Heart left ventricle (tissue), 16 donors: Measurements from ENCODE around the gene TSSC4. TPM values are rescaled to one million over a fixed set of nuclear protein-coding genes. Genes with fewer than 3 reads are reported as not detected.

ENCODE experiments used
- ATAC-seq, 4 donors: fragments of 200-7000 bp; cut with Tn5 transposase; one replicate each; pipeline ENCODE4 v1.9.1; 2020 to 2022; ENCODE audit warnings: moderate library complexity in 4 of 4, mild to moderate bottlenecking in 3 of 4, moderate number of reproducible peaks in 1 of 4
- DNase-seq, 5 donors: peaks; one replicate each; pipeline ENCODE4 v3.0.0-alpha.2; 2020
- H3K27ac ChIP-seq, 12 donors: fragments of 200-600 bp; sonication (generic) in 4 of 12; one replicate each; pipeline versions ENCODE4 v1.5.0 to v1.8.0; 2016 to 2022; ENCODE audit warnings: mild to moderate bottlenecking in 2 of 12
- H3K27me3 ChIP-seq, 9 donors: fragments of 200-600 bp; sonication (generic) in 2 of 9; one replicate each; pipeline versions ENCODE4 v1.5.1 to v1.8.0; 2016 to 2022; ENCODE audit warnings: mild to moderate bottlenecking in 3 of 9
- H3K36me3 ChIP-seq, 9 donors: fragments of 200-600 bp; sonication (generic) in 2 of 9; one replicate each; pipeline versions ENCODE4 v1.5.0 to v1.8.0; 2018 to 2022; ENCODE audit warnings: mild to moderate bottlenecking in 2 of 9
- H3K4me1 ChIP-seq, 12 donors: fragments of 200-600 bp; sonication (generic) in 4 of 12; one replicate each; pipeline versions ENCODE4 v1.5.0 to v1.8.0; 2016 to 2022; ENCODE audit warnings: mild to moderate bottlenecking in 3 of 12
- H3K4me3 ChIP-seq, 12 donors: fragments of 200-600 bp; sonication (generic) in 4 of 12; one replicate each; pipeline versions ENCODE4 v1.5.0 to v1.8.0; 2017 to 2022; ENCODE audit warnings: mild to moderate bottlenecking in 9 of 12, moderate library complexity in 4 of 12
- H3K9me3 ChIP-seq, 12 donors: fragments of 200-600 bp; sonication (generic) in 4 of 12; one replicate each; pipeline versions ENCODE4 v1.5.0 to v1.8.0; 2016 to 2022; ENCODE audit warnings: mild to moderate bottlenecking in 1 of 12
- CTCF ChIP-seq, 12 donors: fragments of 200-600 bp; sonication (generic) in 4 of 12; IDR thresholded peaks; one replicate each; pipeline versions ENCODE4 v1.5.0 to v1.8.0; 2018 to 2022; ENCODE audit warnings: antibody characterized with exemption in 12 of 12, mild to moderate bottlenecking in 5 of 12
- POLR2A ChIP-seq, 2 donors: fragments of 450-650 bp; IDR thresholded peaks; one replicate each; pipeline ENCODE4 v1.6.1; 2017; ENCODE audit warnings: antibody characterized with exemption in 2 of 2, mild to moderate bottlenecking in 2 of 2, moderate library complexity in 2 of 2
- WGBS, 4 donors: extraction: QIAGEN DNeasy Blood & Tissue Kit in 2 of 4; methylation state at CpG; one replicate each; pipeline versions ENCODE4 v1.1.5 to v1.1.7; 2013 to 2018; 5-methylcytosine and 5-hydroxymethylcytosine counted together
- intact Hi-C, 10 donors: fragments of 100-400 bp; cut with DNase I; formaldehyde crosslinking; loops; one replicate each; pipeline versions ENCODE4 v1.11.1 to v1.14.2; 2022
- polyA plus RNA-seq, 2 donors: library from polyadenylated mRNA; stranded (reverse); fragments of 200-250 nt; gene quantifications; one replicate each; pipeline ENCODE4 v1.2.3, GENCODE V29; 2013
- total RNA-seq, 9 donors: library from RNA; depleted of rRNA in 2 of 9; stranded (reverse); fragments of >200 nt in 2 of 9; fragmentation: NEBNext Ultra II Directional in 3 of 9; extraction: Animal tissue kit (Norgen Biotek cat#: 25700) in 3 of 9; gene quantifications; one replicate each; pipeline versions ENCODE4 v1.1.0 to v1.2.4, GENCODE V29; 2016 to 2023
- donor health status: ischemic (EF 13 %, LVEDD 7.1; RV severe dilation, severe dysfunction).
- donor health status: healthy with polysubstance abuse.
- donor health status: DM: no; HTN: yes; CAD: no.
- donor health status: DM: no; HTN: no; CAD: no.
- donor health status: ischemic (EF 25% LVEDD 6.9; RV normal size, moderate dysfunction).
- donor health status: ischemic (EF 25% LVEDD 5.7; RV mildly dilated, moderate dysfunction).
- donor health status: healthy.
- donor health status: DM: yes; HTN: yes; CAD: no.
- donor health status: ischemic (EF 35%, LVEDD 5.7; RV mildly dilated, moderate dysfunction).
- donor health status: nonischemic (EF 11% LVEDD 7.7; RV severe dilation, severe dysfunction).
- donor health status: DM: yes; HTN: yes; CAD: no.
- donor health status: PGD.
- donor health status: ischemic (EF 29% LVEDD 5.4; RV normal size, mild dysfunction).
- donor health status: nonischemic (EF 23%, LVEDD 6.1; RV moderate dilation, normal function).

Gene TSSC4
- total and polyA plus RNA-seq, 11 donors = 23.4 to 75.9 (median 37.2) TPM

GRCh38 chr11:2439820-2440219 lies 39.3 kb downstream of the TSSC4 start:
- H3K4me3 ChIP-seq = no peak overlapping the region
- ATAC-seq (no peak), DNase-seq (no peak)
- peaks cover 0 to 8% (median 0%) of the 10 kb centered on the region in 12 donors for H3K4me1 ChIP-seq
- no peak for TF ChIP-seq POLR2A (IDR thresholded peaks at IDR 0.05)
- no peak for TF ChIP-seq CTCF (IDR thresholded peaks at IDR 0.05)
- H3K9me3 ChIP-seq = peaks cover 0 to 10% (median 0%) of the 10 kb centered on the region in 12 donors
- no peaks in the 10 kb centered on the region for H3K36me3 ChIP-seq
- no peak overlapping the region for H3K27ac ChIP-seq
- intact Hi-C loops = loop anchor here in 1 of 10 donors (5.0 kb wide), 1 partner anchor 87 kb away; no protein-coding TSS in a partner anchor
- WGBS, 4 donors = 95 to 98% (median 96%) methylated on average over 3 of the region's 3 CpGs
- peaks cover 0 to 9% (median 0%) of the 10 kb centered on the region in 9 donors for H3K27me3 ChIP-seq

GRCh38 chr11:2440646-2441045 lies 40.1 kb downstream of the TSSC4 start:
- intact Hi-C loops = loop anchor here in 1 of 10 donors (5.0 kb wide), 1 partner anchor 87 kb away; no protein-coding TSS in a partner anchor
- Histone ChIP-seq H3K4me1 (peaks cover 0 to 13% (median 4%) of the 10 kb centered on the region in 12 donors), H3K27me3 (peaks cover 0 to 9% (median 0%) of the 10 kb centered on the region in 9 donors), H3K9me3 (peaks cover 0 to 10% (median 0%) of the 10 kb centered on the region in 12 donors), H3K4me3 (no peak overlapping the region), H3K36me3 (no peaks in the 10 kb centered on the region), H3K27ac (no peak overlapping the region)
- WGBS, 4 donors = 77 to 87% (median 84%) methylated on average over 5 to 8 of the region's 8 CpGs
- ATAC-seq (no peak), DNase-seq (peak in 2 of 5 donors; percentile 5 to 54)
- TF ChIP-seq CTCF (IDR thresholded peaks at IDR 0.05) = no peak
- TF ChIP-seq POLR2A (IDR thresholded peaks at IDR 0.05) = no peak

- 77 to 86% (median 81%) methylated on average over 3 to 4 of the region's 4 CpGs for WGBS, 4 donors
- DNase-seq = peak in 1 of 5 donors; percentile 36
- no peaks in the 10 kb centered on the region for H3K36me3 ChIP-seq
- no peak for TF ChIP-seq POLR2A (IDR thresholded peaks at IDR 0.05)
- no peak for TF ChIP-seq CTCF (IDR thresholded peaks at IDR 0.05)
- H3K27ac ChIP-seq = no peak overlapping the region
- peaks cover 0 to 18% (median 9%) of the 10 kb centered on the region in 12 donors for H3K4me1 ChIP-seq
- peaks cover 0 to 10% (median 0%) of the 10 kb centered on the region in 12 donors for H3K9me3 ChIP-seq
- intact Hi-C loops = loop anchor here in 1 of 10 donors (5.0 kb wide), 1 partner anchor 86 kb away; no protein-coding TSS in a partner anchor
- no peak overlapping the region for H3K4me3 ChIP-seq
- H3K27me3 ChIP-seq = peaks cover 0 to 9% (median 0%) of the 10 kb centered on the region in 9 donors
- no peak for ATAC-seq
Measured at GRCh38 chr11:2441171-2441570, 40.6 kb downstream of the TSSC4 start.

GRCh38 chr11:2442589-2442988 lies 42.0 kb downstream of the TSSC4 start:
- no peak overlapping the region for H3K4me3 ChIP-seq
- intact Hi-C loops = loop anchor here in 1 of 10 donors (5.0 kb wide), 1 partner anchor 85 kb away; no protein-coding TSS in a partner anchor
- peaks cover 0 to 9% (median 0%) of the 10 kb centered on the region in 9 donors for H3K27me3 ChIP-seq
- H3K4me1 ChIP-seq = peaks cover 2 to 32% (median 23%) of the 10 kb centered on the region in 12 donors
- H3K36me3 ChIP-seq = no peaks in the 10 kb centered on the region
- TF ChIP-seq CTCF (IDR thresholded peaks at IDR 0.05) = no peak
- TF ChIP-seq POLR2A (IDR thresholded peaks at IDR 0.05) = no peak
- WGBS, 4 donors = 89 to 97% (median 93%) methylated on average over 2 of the region's 2 CpGs
- H3K9me3 ChIP-seq = peaks cover 0 to 10% (median 0%) of the 10 kb centered on the region in 12 donors
- no peak overlapping the region for H3K27ac ChIP-seq
- no peak for ATAC-seq
- DNase-seq = no peak
